Measurements from ENCODE around the gene PAXX.

The PAXX gene

DNA sequence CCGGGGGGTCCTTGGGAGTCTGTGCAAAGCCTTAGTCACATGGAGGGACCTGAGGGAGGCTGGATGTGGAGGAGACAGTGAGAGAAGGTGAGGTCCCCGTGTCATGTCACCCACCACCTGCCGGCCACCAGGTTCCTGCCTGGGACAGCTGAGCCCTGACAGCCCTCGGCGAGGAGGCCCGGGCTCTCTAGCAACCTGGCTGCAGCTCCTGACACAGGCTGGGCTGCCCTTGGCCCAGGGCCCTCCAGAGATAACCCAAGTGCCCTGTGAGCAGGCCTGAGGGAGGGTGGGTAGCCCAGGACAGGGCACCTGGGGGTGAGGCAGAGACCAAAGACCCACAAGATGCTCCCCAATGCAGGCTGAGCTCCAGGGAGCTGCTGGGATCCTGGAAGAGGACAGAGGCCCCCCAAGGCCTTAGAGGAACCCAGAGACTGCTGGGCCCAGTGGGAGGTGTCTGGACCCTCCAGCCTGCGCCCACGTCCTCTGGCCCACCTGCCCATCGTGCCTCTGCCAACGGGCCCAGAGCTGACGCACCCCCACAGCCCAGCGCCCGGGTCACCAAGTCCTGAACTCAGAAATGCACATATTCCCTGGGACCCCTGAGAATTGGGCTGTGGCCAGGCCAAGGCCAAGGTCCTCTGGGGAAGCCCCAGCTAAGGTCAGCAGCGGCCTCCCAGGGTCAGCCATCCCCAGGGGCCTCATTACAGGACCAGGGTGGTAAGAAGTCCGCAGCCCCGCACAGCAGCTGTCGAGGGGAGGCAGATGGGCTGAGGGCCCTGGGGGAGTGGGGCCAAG, 23.7 kb upstream of the PAXX start:
- DNase-seq: no peak

DNA sequence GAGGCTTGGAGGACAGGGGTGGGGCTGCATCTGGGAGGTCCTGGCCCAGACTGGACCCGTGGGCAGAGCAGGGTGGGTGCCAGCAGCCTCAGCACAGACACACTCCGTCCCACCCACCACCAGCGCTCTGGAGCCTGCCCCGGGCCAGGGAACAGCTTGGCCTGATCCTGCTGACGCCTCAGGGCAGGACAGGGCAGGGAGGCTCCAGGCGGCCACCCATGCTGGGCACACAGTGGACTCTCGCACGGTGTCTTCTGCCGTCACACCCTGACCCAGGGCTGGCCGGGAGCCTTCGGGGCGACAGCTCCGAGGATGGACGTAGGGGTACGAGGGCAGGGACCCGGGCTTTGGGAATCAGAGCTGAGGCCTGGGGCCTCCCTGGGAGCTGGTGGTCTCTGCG, 23.1 kb upstream of the PAXX start:
- no peak for DNase-seq

DNA sequence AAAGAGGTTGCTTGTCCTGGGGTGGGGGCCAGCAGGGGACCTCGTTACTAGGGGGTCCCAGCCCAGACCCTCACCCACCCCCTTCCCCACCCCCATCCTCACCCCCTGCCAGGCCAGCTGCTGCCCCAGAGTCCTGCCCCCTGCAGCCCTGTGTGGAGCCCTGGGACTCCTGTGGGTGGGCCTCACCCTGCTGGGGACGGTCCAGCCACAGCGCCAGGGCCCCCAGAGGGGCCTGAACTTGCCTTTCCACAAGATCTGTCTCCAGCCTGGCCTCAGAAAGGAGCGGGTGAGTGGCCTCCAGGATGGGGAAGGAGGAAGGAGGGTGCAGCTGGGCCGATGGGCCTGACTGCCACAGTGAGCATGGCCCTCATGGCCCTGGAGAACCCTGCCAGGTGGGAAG, 22.4 kb upstream of the PAXX start:
- DNase-seq: no peak

DNA sequence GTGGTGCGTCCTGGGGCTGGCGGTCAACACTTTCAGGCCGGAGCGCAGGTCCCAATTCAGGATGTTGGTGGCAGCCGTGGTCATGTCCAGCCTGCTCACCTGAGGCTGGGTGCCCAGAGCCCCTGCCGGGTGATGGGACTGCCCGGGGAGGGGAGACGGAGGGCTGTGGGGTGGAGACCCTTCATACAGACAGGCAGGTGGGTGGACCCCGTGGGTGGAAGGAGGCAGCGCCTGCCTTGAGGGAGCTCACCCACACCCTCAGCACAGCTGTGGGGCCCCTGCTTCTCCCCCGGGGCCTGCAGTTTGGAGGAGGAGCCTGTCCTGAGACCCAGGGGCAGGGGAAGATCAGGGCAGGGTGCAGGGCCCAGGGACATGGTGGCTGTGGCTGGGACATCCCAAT, 21.9 kb upstream of the PAXX start:
- DNase-seq: no peak

DNA sequence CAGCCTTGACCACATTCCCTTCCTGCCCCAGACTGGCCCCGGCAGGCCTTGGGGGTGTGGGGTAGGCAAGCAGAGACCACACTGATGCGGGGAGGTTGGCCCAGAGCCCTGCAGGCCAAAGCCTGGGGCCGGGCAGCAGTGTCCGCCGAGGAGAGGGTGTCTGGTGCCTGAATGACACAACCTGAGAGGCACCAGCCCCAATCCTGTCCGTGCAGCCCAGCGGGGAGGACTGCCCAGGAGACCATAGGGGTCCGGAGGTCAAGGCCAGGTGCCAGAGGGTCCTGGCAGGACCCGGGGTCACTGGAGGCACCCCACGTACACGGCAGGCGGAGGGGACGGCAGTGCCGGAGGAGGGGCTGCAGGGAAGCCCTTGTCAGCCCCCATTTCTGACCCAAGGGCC, 20.5 kb upstream of the PAXX start:
- DNase-seq: no peak

DNA sequence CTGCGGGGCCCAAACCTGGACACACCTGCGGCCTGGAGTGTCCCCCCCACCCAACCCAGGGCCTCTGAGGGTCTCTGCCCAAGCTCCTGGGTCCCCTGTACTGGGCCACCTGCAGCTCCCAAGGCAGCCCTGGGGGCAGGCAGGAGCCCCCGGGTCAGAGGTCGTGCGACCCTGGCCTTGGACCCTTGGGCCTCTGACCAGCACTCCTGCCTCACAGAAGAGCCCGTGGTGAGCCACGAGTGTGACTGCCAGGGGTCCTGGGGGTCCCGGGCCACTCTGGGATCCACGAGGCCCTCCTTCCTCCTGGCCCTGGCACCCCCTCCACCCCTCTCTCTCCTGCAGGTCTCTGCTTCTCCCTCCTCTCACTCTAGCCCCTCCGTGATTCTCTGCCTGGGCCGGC, 19.9 kb upstream of the PAXX start:
- DNase-seq: no peak

DNA sequence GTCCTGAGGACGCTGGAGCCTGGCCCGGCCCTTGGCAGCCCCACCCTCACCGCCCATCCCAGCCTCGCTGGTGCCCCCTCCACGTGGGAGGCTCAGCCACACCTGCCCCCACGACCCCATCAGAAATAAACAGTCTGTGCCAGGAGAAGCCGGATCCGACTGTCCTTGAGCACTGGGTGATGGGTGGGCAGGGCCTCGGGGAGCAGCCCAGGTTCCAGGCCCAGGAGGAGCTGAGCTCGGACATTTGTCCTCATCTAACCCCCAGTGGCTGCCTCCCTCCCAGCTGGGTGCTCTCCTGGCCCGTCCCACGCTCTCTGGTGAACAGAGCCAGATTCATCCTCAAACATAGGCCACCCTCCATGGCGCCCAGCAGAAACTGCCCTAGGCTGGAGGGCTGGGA, 19.5 kb upstream of the PAXX start:
- no peak for DNase-seq

DNA sequence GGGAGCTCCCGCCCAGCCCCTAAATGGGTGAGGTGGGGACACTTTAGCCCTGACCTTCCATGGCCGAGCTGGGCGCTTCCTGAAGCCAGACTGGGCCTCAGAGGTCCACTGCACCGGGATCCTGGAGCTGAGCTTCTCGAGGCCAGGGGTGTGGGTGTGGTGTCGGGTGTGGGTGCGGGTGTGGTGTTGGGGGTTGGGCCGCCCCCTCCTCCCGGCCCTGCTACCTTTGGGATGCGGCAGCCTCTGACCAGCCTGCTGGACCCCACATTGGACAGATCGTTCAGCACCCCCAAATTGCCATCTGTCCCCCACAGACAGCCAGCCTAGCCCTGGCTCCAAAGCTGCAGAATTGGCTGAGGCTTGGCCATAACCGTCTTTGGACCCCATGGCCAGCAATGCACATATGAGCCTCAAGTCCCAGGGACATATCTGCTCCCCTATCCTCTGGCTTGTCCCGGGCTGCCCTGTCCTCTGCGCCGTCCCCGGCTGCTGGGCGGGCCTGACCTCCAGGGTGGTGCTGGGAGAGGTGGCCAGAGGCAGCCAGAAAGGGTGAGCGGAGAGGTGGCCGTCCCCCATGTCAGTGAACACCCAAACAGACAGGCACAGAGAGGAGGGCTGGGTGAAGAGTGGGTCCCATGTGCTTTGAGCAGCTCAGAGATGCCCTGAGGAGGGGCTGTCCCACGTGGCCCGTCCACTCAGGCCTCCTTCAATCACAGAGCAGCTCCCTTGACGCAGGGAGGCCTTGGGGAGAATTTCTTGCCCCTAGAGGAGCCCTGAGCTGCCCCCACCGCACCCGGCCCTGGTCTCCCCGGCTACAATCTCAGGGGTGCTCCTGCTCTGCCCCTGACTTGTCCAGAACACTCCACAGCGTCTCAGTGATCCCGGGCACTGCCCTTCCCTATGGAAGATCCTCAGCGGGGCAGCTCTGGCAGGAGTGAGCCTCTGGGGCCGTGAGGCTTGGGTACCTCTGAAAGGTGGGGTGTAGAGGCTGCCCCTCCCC, 18.3 kb upstream of the PAXX start:
- DNase-seq: no peak

DNA sequence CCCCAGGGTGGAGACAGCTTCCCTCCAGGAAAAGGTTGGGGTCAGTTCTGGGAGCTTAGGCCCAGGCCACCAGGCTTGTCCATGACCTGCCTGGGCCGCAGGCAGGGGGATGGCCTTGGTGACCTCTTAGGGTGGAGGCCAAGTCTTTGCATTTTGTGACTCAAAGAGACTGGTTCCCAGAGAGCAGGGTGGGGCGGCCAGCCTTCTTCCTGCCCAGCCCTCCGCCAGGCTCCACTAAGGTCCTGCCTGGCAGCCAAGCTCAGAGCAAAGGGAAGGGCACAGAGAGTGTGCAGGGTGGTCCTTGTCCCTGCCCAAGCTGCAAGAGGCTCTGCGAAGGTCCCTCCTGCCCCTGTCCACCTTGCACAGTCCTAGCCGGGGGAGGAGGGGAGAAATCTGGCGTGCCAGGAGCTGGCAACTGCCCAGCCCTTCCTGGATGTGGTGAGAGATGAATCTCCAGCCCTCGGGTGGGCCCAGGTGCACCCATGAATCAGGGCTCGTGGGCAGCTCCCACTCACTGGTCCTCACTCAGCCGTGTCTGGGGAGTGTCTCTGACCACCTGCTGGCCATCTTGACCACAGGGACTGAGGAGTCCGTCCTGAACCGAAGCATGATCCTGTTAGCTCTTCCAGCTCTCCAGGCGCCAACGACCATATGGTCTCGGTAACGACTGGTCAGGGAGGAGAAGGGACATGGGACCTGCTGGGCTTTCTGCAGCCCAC, 17.2 kb upstream of the PAXX start:
- DNase-seq: no peak

DNA sequence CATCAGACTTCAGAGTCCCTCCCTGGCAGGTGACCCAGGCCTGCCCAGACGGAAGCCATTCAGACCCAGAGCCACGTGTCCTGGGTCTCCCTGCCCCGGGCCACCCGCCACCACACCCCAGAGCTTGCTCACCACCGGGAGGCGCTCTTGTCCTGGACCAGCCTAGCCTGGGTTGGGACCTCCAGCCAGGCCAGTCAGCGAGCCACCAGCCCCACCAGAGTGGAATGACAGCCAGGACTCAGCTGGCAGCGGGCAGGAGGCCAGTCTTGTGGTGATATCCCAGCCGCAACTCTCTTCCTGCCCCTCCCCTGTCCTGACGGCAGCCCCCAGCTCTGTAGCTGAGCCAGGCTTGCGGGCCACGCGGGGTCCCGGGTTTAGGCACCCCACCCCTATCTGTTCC, 16.6 kb upstream of the PAXX start:
- DNase-seq: peak; percentile 34

DNA sequence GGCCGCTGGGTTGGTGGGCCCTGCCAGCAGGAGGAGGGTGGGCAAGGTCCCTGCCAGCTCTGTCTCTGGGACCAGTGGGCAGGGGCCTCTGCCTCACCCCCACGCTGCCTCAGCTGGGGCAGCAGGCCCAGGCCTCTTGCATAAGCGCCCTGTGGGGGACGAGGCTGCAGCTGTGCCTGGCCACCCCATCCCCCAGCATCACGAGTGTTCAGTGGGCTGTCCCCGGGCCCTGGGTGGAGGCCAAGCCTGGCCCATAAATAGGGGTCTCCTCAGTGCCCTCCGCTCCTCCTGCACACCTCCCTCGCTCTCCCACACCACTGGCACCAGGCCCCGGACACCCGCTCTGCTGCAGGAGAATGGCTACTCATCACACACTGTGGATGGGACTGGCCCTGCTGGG, 15.0 kb upstream of the PAXX start, which contains the start of gene PTGDS:
Gene PTGDS, plus strand, starts transcription at position 282 of the 400 bp plus-strand sequence. Its CDS starts 75 bp downstream, at position 357.
- no peak for DNase-seq

DNA sequence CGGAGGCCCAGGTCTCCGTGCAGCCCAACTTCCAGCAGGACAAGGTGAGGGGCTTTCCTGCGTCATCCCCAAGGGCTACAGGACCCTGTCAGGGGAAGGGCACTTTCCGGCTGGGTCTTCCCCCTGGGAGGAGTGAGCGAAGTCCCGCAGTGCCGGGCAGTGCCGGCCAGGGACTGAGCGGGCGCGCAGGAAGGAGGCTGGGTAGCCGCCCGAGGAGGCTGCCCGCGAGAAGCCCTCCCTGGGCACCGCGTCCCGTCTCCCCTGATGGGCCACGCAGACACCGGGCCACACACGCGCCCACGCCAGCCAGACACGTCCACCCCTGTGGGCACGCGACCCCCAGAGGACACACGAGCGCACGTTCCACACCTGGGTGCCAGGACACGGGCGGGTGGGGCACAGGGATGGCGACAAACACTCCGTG, 14.6 kb upstream of the PAXX start:
- DNase-seq: no peak

DNA sequence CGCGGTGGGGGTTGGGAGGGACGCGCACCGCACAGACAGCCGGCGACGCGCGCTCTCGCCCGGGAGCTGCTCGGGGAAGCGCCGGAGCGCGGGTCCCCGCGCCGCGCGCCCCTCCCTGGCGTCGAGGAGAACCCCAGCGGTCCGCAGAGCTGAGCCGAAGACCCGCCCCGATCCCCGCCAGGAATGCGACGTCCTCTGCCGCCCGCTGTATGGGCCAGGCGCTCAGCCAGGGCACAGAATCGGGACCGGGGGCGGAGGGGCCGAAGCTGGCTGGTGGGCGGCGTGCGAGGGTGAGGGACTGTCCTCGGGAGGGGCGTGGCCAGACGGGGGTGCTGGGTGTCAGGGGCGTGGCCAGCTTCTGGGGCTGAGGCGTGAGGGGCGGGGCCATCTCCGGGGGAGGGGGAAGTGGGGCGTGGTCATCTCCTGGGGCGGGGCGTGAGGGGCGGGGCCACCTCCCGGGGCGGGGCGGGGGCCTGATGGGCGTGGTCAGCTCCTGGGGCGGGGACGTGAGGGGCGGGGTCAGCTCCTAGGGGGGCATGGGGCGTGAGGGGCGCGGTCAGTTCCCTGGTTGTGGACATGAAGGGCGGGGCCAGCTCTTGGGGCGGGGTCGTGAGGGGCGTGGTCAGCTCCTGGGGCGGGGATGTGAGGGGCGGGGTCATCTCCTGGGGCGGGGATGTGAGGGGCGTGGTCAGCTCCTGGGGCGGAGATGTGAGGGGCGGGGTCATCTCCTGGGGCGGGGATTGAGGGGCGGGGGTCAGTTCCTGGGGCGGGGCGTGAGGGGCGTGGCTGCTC, 14.0 kb upstream of the PAXX start:
- DNase-seq: peak; percentile 74

DNA sequence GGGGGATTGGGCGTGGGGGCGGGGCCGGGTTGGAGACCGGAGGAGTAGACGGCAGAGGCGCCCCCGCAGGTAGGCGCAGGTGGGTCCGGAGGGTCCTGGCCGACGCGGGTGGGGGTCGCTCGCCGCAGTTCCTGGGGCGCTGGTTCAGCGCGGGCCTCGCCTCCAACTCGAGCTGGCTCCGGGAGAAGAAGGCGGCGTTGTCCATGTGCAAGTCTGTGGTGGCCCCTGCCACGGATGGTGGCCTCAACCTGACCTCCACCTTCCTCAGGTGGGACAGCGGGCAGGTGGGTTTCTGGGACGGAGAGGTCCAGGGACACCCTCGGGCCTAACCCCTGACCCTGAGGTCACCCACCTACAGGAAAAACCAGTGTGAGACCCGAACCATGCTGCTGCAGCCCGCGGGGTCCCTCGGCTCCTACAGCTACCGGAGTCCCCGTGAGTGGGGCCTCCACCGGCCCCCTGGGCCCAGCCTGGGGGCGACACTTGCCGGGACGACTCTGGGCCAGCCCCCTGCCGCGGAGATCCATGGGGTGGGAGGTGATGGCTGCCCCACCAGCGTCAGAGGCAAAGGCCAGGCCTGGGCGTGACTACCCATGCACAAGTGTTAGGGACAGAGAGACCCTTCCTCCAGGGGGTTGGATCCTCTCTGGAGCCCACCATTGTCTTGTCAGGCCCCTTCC, 13.2 kb upstream of the PAXX start:
- DNase-seq: no peak

DNA sequence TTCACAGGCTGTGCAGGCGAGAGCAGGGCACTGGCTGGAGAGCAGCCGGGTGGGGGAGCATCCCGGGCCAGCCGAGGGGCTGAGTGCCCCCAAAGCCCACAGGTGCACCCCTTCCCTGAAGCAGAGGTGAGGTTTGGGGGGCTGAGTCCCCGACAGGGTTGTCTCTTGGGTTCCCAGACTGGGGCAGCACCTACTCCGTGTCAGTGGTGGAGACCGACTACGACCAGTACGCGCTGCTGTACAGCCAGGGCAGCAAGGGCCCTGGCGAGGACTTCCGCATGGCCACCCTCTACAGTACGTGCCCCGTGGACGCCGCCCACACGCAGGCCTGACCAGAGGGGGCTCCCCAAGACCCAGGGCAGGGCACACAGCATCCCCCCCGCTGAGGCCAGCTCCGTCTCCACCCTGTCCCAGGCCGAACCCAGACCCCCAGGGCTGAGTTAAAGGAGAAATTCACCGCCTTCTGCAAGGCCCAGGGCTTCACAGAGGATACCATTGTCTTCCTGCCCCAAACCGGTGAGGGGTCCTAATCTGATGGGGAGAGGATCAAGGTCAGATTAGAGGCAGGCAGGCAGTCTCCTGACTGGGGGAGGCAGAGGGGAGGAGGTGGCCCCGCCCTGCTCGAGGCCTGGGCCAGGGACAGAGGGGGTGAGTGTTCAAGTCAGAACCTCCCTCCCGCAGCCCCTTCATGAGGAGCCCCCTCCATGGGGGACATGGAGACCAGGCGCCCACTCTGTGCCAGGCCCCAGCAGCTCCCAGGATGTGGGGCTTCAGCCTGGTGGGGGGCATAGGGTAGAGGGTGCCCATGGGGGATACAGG, 12.2 kb upstream of the PAXX start:
- no peak for DNase-seq

DNA sequence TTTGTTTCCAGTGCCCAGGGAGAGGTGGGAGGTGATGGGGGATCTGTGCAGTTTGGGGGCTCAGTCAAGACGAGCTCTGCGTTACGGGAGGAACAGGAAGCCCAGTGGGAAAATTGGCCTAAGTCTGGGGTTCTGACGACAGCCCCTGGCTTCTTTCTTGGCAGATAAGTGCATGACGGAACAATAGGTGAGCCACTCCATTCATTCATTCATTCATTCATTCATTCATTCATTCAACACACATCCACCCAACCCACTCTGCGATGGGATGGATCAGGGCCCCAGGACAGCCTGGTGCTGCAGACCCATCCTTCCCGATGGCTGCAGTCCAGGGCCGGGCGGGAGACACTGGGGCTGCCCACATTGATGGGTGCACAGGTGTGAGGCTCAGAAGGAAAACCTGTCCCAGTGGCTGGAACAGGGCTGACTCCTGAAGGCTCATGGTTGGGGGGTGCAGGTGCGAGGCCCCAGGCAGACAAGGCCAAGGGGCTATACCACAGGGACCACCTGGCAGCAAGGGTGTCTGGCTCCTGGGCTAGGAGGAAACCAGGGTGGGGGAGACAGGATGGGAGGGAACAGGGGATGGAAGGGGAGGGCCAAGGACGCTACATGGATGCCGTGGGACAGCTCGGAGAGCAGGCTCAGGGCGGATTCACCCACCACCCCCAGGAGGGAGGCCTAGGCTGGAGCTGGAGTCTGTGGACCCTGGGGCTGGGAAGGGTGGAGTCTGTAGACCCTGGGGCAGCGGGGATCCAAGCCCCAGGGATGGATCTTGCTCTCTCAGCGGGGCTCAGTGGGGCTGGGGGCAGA, 11.3 kb upstream of the PAXX start:
- no peak for DNase-seq

DNA sequence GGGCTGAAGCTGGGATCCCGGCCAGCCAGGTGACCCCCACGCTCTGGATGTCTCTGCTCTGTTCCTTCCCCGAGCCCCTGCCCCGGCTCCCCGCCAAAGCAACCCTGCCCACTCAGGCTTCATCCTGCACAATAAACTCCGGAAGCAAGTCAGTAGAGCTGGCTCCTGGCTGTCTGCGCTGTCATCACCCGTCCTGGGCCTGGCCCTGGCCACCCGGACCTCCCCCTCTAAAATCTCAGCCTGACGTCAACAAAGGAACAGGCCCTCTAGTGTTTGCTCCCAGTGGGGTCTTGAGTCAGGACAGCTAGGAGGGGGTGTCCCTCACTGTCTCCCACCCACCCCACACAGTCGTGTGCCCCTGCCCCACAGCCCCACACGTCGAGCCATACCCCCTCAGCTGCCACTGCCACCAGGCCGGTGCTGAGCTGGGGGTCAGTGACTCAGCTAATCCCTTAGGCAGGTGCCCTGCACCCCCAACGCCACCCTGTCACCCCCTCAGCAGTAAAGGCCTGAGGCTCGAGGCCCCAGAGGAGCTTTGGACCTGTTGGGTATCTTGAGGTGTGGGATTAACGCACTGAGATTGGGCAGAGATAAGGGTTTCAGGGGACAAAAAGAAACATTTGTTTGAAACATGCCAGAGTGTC, 10.5 kb upstream of the PAXX start:
- no peak for DNase-seq

DNA sequence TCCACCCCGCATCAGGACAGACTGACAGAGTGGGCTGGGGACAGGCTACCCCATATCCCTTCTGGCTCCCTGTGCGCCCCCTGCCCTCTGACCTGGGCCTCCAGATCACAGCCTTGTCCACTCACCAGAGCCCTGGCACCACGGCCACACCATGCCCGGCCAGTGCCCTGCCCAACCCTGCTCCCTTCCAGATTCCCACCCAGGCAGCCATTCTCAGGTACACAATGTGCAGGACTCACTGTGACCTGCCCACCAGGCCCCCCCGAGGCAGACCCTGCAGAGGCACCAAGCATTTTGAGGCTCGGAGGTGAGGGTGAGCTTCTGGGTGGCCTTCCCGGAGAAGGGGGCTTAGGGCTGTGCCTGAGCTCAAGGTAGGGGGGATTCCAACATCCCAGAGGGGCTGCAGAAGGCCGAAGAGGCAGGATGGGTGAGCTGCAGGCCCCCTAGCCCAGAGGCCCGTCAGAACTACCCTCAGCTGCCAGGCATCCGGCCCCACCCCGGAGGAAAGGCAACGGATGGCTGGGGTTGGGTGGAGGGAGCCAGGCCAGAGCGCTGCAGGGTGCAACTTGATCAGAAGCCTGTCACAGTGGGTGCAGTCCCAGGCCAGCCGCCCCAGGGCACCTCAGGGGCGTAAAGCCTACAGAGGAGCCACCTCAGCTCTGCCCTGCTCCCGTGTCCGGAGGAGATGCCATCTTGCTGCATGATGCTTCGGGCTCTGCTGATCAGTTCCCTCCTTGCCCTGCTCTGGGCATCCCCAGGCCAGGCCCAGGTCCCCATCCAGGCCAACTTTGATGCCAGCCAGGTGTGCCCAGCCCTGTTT, 9.8 kb upstream of the PAXX start, which contains the start of gene LCNL1:
Gene LCNL1, plus strand, starts transcription at position 762 of the 820 bp plus-strand sequence. CDS start 594 bp downstream, outside the sequence.
- no peak for DNase-seq
